Measurements from ENCODE around the gene METRNL.

Gene METRNL

DNA sequence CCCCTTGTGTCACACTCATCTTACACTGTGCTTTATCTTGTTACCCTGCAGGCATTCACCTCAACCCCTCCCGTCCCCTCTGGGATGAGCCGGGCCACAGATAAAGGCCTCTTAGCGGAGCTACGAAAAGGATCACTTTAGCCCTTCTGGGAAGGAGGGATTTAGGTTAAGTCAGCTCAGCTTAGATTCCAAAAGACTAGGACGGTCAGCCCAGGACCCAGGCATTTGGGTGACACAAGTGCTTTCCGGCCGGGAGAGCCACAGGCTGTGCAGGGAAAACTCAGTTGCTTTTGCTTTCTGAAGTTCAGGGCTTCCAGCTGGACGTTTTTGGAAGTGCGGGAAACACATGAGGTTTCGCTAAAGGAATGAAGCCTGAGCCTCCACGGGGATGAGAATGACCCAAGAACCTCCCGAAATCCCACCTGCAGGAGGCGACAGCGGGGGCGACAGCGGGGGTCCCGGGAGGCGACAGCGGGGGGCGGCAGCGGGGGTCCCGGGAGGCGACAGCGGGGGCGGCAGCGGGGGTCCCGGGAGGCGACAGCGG, 11.6 kb upstream of the METRNL start:
- no peak for DNase-seq

DNA sequence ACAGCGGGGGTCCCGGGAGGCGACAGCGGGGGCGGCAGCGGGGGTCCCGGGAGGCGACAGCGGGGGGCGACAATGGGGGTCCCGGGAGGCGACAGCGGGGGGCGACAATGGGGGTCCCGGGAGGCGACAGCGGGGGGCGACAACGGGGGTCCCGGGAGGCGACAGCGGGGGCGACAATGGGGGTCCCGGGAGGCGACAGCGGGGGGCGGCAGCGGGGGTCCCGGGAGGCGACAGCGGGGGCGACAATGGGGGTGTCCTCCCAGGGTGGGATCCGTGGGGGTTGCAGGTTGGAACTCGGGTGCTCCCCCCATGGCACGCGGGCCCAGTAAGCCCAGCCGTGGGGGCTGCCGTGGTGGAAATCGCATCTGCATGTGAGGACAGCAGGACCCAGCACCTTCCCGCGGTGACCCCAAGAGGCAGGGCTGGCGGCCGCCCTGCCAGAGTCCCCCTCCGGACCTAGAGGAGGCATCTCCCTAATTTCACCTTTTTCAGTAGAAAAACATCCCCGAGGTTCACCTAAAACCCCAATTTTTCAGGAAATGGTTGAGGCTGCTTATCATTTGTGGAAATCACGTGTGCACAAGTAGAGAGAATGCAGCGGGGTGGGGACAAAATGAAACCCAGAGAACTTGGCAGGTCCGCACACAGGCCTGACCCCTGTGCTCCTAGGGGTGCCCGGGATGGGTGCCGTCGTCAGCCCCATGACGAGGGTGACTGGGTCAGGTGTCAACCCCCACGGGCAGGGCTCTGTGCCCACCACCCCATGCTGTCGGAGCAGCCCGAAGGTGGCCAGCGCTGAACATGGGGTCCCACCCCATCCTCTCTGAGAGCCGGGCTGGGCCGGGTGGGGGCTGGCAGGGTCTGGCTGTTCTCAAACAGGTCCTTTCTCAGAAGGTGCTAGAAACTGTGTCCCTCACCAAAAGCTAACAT, 10.5 kb upstream of the METRNL start:
- DNase-seq: no peak

DNA sequence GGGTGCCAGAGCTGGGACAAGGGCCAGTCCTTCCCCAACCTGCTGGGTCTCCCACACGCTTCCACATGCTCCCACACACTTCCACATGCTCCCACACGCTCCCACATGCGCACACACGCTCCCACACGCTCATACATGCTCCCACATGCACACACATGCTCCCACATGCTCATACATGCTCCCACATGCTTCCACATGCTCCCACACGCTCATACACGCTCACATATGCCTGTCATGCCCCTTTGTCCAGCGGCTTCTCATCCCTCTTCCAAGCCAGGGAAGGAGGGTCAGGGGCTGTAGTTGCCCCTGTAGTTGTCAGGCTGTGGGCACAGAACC, 9.9 kb upstream of the METRNL start:
- DNase-seq: no peak

DNA sequence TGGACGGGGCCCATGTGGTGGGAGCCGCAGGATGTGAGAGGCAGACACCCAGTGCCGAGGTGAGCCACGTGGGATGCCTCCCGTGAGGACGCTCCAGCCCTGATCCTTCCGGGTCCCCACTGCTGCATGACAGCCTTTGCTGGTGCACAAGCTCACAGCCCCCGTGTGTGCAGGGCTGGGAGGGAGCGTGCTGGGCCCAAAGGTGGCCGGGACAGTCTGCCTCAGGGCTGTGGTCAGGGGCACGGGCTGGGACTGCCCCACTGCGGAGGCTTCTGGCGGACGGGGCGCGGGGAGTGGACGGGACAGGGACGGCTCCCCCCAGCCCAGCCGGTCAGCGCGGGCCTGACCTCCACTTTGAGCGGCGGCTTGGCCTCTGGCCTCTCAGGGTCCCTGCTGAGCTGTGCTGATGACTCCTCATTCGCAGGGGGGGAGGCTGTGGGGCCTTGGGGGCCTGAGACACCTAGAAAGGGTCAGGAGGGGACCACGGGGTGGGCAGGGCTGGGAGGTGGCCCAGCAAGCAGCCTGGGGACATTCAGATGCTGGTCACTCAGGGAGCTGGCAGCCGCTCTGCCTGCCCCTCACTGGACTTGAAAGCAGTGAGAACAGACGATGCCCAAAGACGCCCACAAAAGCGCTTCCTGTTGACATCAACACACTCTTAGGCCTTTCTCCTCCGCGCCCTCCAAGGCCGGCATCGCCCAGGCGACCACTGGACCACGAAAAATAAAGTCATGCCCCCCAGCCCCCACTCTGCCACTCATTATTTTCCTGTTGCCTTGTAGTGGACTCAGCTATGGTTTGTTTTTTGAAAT, 9.3 kb upstream of the METRNL start:
- DNase-seq: no peak

DNA sequence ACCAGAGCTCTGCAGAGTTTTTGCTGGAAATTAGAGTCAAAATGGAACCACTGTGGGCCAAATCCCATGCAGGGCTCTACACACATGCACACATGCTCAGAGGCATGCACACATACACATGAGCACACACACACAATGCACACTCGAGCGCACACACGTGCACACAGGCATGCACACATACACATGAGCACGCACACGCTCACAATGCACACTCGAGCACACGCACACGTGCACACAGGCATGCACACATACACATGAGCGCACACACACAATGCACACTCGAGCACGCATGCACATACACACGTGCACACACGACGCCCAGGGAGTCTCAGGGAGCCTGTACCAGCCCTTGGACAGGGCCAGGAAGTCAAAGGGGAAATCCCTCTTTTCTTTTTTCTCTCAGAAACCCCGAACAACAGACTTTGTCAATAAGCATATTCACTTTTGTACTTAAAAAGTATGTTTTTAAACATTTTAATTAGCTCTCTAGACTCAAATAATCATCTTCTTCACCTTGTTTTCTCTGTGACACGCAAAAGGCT, 8.5 kb upstream of the METRNL start:
- DNase-seq: no peak

DNA sequence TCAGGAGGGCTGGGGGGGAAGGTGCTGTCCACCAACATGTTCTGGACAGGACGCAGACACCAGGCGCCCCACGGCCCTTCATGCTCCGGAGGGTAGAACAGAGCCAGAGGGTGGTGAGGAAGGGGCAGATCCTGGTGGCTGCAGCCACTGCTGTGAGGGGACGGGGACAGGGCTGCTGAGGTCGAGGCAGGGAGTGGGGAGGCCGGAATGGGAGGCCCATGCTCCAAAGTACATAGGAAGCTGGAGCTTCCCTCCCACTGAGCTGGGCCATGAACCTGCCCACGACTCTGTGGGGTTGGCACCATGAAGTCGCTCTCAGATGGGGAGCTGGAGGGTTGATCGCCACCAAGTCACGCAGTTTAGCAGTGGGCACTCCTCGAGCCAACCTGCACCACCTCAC, 8.0 kb upstream of the METRNL start:
- DNase-seq: no peak

DNA sequence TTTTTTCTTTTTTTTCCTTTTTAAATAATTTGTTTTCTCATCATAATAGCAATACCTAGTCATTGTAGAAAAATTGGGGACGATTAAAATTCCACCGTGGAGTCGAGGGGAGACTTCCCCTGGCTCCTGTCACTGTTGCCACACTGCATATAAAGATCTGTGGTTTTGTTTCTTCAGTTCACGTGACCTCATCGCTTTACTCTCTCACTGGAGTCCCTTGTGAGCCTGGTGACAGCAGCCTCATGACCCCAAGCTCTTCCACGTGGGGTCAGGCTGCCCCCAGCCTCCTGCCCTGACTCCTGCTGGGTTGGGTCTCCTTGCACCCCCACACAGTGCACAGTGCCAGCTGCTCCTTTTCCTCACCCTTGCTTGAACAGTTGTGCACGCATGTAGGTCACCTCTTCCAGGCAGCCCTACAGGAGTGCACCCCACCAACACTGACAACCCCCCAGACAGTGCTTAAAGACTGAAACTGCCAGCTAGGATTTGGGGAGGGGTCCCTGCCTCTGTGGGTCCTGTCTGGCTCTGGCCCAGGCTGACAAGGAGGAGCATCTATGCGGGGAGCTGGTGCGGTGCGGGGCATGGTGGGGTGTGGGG, 7.3 kb upstream of the METRNL start:
- DNase-seq: no peak

DNA sequence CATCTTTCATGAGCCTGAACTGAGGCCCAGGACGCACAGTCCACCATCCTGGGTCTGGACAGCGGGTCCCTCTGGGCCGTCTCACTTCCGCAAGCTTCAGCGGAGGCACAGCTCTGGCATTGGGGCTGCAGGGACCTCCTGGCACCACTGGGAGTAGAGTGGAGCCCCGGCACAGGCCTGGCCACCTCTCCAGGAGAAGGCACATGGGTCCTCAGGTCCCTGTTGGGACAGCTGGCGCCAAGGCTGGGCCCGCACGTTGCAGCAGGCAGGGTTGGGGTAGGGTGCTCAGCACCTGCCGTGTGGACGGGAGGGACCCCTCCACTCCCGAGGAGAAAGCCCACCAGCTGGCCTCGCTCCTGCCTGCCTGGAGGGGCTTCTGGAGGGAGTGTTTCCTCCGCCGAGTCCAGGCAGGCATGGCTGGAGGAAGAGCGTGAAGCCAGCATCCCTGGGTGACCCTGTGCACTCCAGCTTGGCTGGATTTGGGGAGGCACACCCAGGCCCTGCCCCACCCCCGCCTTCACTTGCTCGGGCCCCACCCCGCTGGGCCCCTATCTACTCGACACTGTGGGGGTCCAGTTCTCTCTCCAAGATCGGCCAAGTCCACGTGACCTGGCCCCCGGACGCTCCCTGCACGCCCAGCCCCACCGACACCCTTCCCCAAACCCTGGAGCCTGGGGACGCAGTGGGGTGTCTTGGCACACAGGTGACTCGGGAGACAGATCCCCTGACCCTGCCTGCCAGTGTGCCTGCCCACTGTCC, 6.6 kb upstream of the METRNL start:
- no peak for DNase-seq

DNA sequence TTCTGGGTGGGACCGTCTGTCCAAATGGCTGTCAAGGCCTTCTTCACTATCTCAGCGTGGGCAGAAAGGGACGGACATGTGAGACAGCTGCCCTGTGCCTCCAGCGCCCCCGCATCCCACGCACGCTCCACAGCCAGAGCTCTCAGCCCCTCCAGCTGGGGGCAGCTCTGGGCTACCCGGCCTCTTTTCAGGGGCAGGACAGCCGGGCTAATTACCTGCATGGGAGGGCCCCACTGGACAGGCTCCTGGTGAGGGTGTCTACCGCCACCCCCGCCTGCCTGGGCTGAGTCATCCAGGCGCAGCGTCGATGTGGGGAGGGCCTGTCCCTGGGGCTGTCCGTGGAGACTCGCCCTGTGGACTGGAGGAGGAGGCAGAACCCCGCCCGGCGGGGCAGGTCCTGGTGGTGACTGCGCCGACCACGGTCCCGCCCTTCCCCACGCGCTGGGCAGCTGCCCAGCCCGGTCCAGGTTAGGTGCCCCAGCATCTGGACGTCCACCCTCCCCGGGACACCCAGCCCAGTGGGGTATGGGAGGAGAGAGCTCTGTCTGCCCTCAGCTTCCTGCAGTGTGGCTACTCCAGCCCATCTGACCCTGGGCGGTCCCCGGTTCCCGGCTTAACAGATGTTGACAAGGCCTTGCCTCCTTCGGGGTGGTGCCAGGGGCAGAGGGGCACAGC, 5.9 kb upstream of the METRNL start:
- no peak for DNase-seq

DNA sequence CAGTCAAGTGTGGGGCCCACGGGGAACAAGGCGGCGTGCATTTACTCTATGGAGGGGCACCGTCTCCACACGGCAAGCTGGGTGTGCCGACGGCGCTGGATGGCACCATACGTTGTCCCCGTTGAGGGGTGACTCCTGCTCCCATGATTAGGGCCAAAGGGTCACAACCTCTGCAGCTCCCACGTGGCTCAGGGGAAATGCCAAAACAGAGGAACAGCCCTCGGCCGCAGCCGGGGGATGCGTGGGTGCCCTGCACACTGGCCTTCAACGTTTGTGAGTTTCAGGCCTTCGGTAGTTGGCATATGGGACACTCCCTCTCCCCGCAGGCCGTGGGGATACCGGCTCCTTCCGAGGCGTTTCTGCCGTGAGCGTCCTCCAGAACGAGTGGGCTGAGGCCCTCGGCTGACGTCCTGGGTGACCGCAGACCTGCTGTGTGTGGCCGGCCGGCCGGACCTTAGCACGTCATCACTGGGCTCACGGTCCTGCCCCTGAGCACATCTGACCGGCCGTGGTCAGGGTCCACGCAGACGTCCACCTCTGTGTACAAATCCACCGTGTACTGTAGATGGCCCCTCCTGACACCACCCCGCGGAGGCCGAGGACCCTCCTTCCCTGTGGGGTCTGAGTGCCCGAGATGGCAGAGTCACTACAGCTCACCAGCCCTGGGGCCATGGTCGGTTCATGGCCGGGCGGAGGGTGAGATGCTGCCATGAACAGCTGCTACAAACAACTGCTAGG, 4.8 kb upstream of the METRNL start:
- DNase-seq: no peak

DNA sequence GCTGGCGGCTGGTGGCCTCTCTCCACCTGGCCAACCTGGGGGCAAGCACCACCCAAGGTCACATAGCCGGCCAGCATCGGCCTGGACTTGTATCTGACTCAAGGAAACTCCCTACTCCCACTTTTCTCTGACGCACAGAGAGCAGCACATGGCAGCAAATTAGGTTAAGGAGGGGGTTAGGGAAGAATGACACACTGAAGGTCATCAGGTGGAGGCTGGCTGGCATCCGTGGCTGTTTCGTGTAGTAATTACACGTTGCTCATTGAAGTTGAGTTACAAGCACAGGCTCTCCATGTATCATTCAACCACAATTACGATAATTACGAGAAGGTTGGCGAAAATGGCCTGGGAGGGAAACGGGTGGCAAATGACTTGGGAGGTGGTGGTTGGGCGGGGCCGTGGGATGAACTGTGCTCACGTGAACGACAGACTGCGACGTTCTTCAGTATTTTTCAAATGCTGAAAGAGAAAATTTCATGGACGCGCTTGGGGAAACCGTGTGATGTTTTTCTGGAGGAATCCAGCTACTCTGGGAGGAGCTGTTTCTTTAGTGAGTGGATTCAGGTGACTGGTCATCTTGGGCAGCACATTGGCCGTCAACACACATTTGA, 4.0 kb upstream of the METRNL start:
- no peak for DNase-seq

DNA sequence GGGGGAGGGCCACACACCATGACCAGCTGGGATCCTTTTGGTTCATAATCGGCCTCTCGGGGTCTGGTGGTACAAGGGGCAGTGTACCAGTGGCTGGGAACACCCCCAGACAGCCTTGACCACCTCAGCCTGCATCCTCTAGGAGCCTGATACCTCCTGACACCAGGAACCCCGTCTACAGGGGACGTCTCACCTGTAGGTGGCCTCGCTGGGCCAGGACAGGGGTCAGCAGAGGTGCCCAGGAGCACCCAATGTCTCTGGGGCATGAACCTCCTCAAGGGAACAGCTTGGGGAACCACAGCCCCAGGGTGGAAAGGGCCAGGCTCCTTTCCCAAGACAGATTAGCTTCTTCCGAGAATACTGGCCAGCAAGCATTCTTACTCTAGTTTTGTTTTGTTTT, 2.5 kb upstream of the METRNL start:
- DNase-seq: no peak

DNA sequence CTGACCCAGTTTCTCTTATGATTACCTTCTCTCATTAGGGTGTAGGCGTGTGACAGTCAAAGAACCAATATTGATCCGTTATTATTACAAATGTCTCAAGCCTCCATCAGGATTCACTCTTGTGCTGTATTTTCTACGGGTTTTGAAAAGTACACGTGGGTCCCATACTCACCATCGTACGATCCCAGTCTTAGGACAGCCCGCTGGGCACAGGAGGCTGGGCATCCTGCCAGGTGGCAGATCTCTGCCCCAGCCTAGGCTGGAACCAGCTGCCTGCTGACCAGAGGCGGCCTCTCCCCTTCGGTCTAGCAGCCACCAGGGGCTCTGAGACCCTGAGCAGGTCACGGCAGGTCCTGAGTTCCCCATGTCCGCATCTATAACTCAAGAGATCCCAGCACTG, 2.0 kb upstream of the METRNL start:
- DNase-seq: no peak

DNA sequence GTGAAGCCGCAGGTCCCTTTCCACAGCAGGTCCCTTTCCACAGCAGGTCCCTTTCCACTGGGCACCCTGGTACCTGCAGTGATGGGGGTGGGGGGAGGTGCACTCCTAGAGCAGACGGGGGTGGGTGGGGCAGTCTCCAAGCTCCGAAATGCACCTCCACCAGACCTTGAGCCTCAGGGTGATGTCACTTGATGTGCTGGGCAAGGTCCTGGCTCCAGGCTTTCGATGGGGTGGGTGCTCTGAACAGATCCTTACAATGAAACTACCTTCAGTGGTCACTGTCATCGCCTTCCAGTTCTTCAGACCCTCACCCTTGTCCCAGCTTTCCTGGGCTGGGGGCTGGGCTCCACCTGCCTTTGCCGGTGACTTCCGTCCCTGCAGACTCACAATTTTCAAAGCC, 1.5 kb upstream of the METRNL start:
- DNase-seq: no peak

DNA sequence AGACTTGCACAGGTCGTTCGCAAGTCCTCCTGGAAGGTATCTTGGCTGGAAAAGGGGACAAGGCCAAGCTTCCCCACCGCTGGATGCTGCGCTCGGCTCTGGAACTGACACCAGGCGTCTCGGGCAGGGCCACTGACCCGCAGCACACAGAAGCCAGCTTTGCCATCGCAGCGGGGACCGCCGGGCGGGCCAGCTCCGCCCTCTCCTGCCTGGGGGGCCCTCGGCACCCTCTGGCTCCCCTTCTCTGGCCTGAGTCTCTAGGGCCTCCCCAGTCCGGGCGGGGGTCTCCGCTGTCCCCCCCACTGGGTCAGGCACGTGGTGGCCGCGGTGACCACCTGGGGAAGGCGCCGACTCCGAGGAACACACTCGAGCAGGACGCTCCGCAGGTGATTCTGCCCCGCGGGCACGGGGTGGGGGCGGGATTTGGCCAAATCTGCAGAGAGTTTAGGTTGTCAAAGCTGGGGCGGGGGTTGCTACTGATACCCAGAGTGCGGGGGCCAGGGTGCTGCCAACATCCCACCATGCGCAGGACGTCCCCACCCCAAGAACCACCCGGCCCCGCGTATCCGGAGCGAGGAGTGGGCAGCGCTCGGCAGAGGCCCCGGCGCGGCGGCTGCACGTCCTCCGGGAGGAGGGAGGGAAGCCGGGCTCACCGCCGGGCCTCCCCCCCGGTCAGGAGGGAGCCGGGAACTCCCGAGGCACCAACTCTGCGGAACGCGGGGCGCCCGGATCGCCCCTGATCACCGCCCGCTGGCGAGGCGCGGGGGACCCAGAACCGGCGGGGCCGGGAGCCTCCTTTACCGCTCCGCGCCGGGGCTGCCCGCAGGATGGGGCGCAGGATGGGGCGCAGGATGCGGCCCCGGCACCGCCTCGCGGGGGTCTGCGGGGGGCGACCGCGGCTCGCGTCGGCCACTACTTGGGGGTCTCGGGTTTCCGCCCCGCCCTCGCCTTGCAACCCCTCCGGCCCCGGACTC, 744 bp upstream of the METRNL start:
- no peak for DNase-seq

DNA sequence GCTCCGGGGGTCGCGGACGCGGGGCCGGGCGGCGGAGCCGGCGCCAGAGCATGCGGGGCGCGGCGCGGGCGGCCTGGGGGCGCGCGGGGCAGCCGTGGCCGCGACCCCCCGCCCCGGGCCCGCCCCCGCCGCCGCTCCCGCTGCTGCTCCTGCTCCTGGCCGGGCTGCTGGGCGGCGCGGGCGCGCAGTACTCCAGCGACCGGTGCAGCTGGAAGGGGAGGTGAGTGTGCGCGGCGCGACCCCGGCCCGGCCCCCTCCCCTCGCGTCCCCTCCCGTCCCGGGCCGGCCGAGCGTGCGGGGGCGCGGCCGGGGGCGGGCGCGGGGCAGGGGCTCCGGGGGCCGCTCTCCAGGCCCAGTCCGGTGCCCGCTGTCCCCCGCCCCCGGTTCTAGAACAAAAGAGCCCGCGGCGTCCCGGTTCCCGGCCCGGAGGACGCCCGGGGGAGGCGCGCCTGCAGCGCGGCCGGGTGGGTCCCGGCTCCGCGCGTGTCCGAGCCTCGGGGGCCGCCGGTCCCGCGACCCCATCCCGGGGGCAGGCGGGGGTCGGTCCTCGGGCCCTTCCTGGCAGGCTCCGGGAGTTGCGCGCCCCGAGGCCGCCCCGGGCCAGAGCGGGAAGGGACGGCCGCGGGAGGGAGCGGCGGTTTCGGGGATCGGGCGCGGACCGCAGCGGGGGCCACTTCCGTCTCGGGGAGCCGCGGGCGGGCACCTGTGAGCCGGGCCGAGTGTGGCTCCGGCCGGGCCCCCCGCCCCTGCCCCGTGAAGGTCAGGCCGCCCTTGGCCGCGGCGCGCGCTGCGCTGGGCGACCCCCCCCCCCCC, 563 bp downstream of the METRNL start:
- no peak for DNase-seq

DNA sequence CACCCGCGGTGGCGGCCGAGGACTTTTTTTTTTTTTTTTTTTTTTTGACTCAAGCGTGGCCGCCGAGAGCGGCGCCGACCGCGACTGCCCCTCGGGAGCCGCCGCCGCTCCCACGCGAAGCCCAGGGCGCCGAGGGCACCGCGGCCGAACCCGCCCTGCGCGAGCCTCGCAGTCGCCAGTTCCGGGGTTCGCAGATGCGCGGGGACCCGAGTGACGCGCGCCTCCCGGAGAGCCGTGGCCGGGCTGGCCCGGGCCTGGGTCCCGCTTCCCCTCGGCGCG, 1.1 kb downstream of the METRNL start:
- DNase-seq: no peak

DNA sequence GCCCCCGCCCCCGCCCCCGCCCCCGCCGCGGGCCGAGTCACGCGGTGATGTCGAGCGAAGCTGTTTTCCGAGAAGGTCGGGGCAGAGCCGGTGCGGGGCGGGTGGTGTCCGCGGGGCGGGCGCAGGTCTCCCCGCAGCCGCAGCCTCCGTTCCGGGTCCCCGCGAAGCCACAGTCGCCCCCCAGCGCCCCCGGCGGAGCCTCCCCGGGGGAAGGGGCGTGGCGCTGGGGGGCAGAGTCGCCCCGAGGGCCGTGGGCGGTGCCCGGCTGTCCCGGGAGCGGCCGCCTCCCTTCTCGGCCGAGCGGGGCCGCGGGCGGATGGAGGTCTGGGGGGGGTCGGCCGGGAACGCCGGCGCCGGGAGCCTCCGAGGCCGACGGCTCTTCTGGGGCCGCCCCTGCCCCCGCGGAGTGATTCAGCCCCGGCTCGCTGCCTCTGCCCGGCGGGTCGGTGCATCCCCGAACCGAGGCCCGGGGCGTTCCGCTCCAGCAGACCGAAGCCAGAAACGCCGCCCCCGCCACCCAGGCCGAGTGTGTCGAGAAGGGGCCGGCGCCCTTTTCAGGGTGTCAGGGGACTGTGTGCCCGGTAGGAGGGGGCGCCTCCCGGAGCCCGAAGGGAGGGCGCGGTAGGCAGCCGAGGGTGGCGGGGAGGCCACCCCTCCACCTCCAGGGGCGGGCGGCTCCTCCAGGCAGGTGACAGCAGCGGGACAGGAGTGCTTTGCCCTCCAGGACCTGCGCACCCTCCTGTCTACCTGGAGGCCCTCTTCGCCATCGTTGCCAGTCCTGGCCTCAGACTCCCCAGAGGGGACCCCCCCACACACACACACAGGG, 1.7 kb downstream of the METRNL start:
- no peak for DNase-seq

Measured in hippocampal formation (tissue), 2 donors.